B cell (primary cell): ENCODE measurements around the gene NR2E3. TPM values are rescaled to one million over a fixed set of nuclear protein-coding genes. Genes with fewer than 3 reads are reported as not detected.

ENCODE experiments used
- ATAC-seq: fragments of 200-7000 bp; cut with Tn5 transposase; one replicate; pipeline ENCODE4 v1.10.0; 2021; ENCODE audit warnings: low read depth, mild to moderate bottlenecking, moderate number of reproducible peaks, moderate library complexity
- CTCF ChIA-PET: fragments of 350-600 bp; sonication (Branson Sonifier 250); formaldehyde crosslinking; loops from one replicate; lab custom pipeline; 2021; ENCODE audit warnings: antibody characterized with exemption, inconsistent platforms; lab: Charles Lee
- POLR2A ChIA-PET: fragments of 350-600 bp; sonication (Branson Sonifier 250); formaldehyde crosslinking; loops from one replicate; lab custom pipeline; 2021; ENCODE audit warnings: antibody characterized with exemption; lab: Charles Lee
- DNase-seq: peaks from one replicate; pipeline ENCODE4 v3.0.0; 2013
- H2AFZ ChIP-seq: 2 replicates; pipeline ENCODE4 v1.6.1; 2012; ENCODE audit warnings: mild to moderate bottlenecking, low read depth, low read length; ENCODE audit not compliant: insufficient read depth, poor library complexity, severe bottlenecking
- H3K27ac ChIP-seq, 2 donors: 1 replicate in 1 of 2; 2 replicates in 1 of 2; pipeline ENCODE4 v1.5.1; 2012 to 2013; ENCODE audit warnings: low read length in 2 of 2, mild to moderate bottlenecking in 2 of 2, moderate library complexity in 1 of 2
- H3K27me3 ChIP-seq, 4 experiments: fragments of 200-600 bp in 1 of 4; sonication (generic) in 1 of 4; replicated peaks in 1 of 4; 1 replicate in 2 of 4; 2 replicates in 2 of 4; pipeline versions ENCODE4 v1.6.1 to v1.7.0; 2013 to 2016; ENCODE audit warnings: low read length in 3 of 4, mild to moderate bottlenecking in 2 of 4, mixed read lengths in 1 of 4, moderate library complexity in 1 of 4; ENCODE audit not compliant: insufficient read depth in 4 of 4, control insufficient read depth in 3 of 4; ENCODE audit errors: control extremely low read depth in 1 of 4
- H3K36me3 ChIP-seq, 2 experiments: replicated peaks in 1 of 2; 1 replicate in 1 of 2; 2 replicates in 1 of 2; pipeline versions ENCODE4 v1.6.1 to v1.7.1; 2013; ENCODE audit warnings: low read length in 1 of 2; ENCODE audit not compliant: insufficient read depth in 2 of 2, control insufficient read depth in 1 of 2; ENCODE audit errors: control extremely low read depth in 1 of 2, extremely low read depth in 1 of 2
- H3K4me1 ChIP-seq, 2 donors: fragments of 200-600 bp in 1 of 2; sonication (generic) in 1 of 2; 1 replicate in 1 of 2; 2 replicates in 1 of 2; pipeline versions ENCODE4 v1.5.1 to v1.6.1; 2013 to 2017; ENCODE audit warnings: low read length in 2 of 2; ENCODE audit not compliant: control insufficient read depth in 2 of 2, insufficient read depth in 2 of 2
- H3K4me2 ChIP-seq: replicated peaks from 2 replicates; pipeline ENCODE3; 2012; ENCODE audit warnings: mild to moderate bottlenecking, low read depth, low read length; ENCODE audit not compliant: poor library complexity, severe bottlenecking
- H3K4me3 ChIP-seq, 5 experiments: fragments of 200-600 bp in 1 of 5; sonication (generic) in 1 of 5; 1 replicate in 3 of 5; 2 replicates in 2 of 5; pipeline versions ENCODE4 v1.5.1 to v1.7.0; 2011 to 2016; ENCODE audit warnings: low read length in 4 of 5, mild to moderate bottlenecking in 4 of 5, low read depth in 2 of 5, control low read depth in 1 of 5, moderate library complexity in 1 of 5; ENCODE audit not compliant: insufficient read depth in 1 of 5; ENCODE audit errors: control extremely low read depth in 1 of 5, extremely low read depth in 1 of 5
- H3K79me2 ChIP-seq: fragments of 200-600 bp; sonication (generic); one replicate; pipeline ENCODE4 v1.6.0; 2016; ENCODE audit warnings: low read length; ENCODE audit not compliant: control insufficient read depth, insufficient read depth
- H3K9ac ChIP-seq: fragments of 200-600 bp; sonication (generic); 2 replicates; pipeline ENCODE4 v1.6.1; 2017; ENCODE audit warnings: mild to moderate bottlenecking, low read length, moderate library complexity
- H3K9me3 ChIP-seq, 3 donors: one replicate each; pipeline versions ENCODE4 v1.6.1 to v1.7.1; 2013; ENCODE audit warnings: low read length in 2 of 3; ENCODE audit not compliant: control insufficient read depth in 2 of 3, insufficient read depth in 1 of 3; ENCODE audit errors: control extremely low read depth in 1 of 3
- H4K20me1 ChIP-seq: 2 replicates; pipeline ENCODE4 v1.6.0; 2012; ENCODE audit warnings: mild to moderate bottlenecking, low read length; ENCODE audit not compliant: insufficient read depth, control insufficient read depth, poor library complexity, severe bottlenecking
- H3K27ac Mint-ChIP-seq: one replicate; pipeline ENCODE4 v1.8.0; 2021; ENCODE audit warnings: mixed read lengths
- H3K27me3 Mint-ChIP-seq: one replicate; pipeline ENCODE4 v1.8.0; 2021; ENCODE audit warnings: mixed read lengths
- H3K4me1 Mint-ChIP-seq: one replicate; pipeline ENCODE4 v1.8.0; 2021; ENCODE audit warnings: mixed read lengths
- H3K4me3 Mint-ChIP-seq: one replicate; pipeline ENCODE4 v1.8.0; 2021; ENCODE audit warnings: mixed read lengths
- H3K9me3 Mint-ChIP-seq: one replicate; pipeline ENCODE4 v1.8.0; 2022; ENCODE audit warnings: mixed read lengths; ENCODE audit not compliant: insufficient read depth
- EZH2 ChIP-seq: IDR thresholded peaks from 2 replicates; pipeline ENCODE4 v1.6.1; 2012; ENCODE audit warnings: borderline replicate concordance, low read depth, mild to moderate bottlenecking, moderate library complexity, low read length; ENCODE audit not compliant: insufficient read depth, poor library complexity, severe bottlenecking
- WGBS: methylation state at CpG from one replicate; pipeline ENCODE4 v1.1.5; 2013; ENCODE audit warnings: missing lambda C conversion rate; ENCODE audit not compliant: insufficient coverage; 5-methylcytosine and 5-hydroxymethylcytosine counted together
- intact Hi-C: fragments of 100-400 bp; cut with micrococcal nuclease; formaldehyde crosslinking; loops from one replicate; pipeline ENCODE4 v1.10.0; 2022
- polyA plus RNA-seq: library from polyadenylated mRNA; depleted of rRNA; stranded (reverse); fragments of >200 nt; gene quantifications from 2 replicates; pipeline ENCODE4 v1.2.3, GENCODE V29; 2012
- total RNA-seq, 2 donors: library from RNA; stranded (reverse); fragments of 120-200 nt in 1 of 2; gene quantifications; 1 replicate in 1 of 2; 2 replicates in 1 of 2; pipeline versions ENCODE4 v1.2.3 to v1.2.4, GENCODE V29; 2013 to 2022
- TF ChIP-seq, protein P1 (sequence below): fragments of 200-600 bp; IDR thresholded peaks from one replicate; pipeline ENCODE4 v1.8.0; 2022; ENCODE audit warnings: antibody characterized with exemption, mild to moderate bottlenecking

The NR2E3 gene
- total and polyA plus RNA-seq, 2 donors (not counting 1 experiment from before 2014, with no cell fraction given) = not detected

GRCh38 chr15:71830981-71831380 is 20.6 kb downstream of the NR2E3 start:
- Histone ChIP-seq H3K4me2 (no peak overlapping the region), H3K27me3 (no peaks in the 10 kb centered on the region), H3K79me2 (no peaks in the 10 kb centered on the region), H2AFZ (no peak overlapping the region), H3K4me3 (no peak overlapping the region), H3K9ac (no peak overlapping the region), H4K20me1 (no peaks in the 10 kb centered on the region), H3K36me3 (peaks cover 16 to 46% of the 10 kb centered on the region in 2 experiments), H3K4me1 (no peaks in the 10 kb centered on the region), H3K27ac (no peak overlapping the region), H3K9me3 (no peaks in the 10 kb centered on the region)
- H3K27me3 Mint-ChIP-seq = no peaks in the 10 kb centered on the region
- no peaks in the 10 kb centered on the region for H3K9me3 Mint-ChIP-seq
- DNase-seq = no peak
- no peak for TF ChIP-seq EZH2
- TF ChIP-seq, protein P1, sequence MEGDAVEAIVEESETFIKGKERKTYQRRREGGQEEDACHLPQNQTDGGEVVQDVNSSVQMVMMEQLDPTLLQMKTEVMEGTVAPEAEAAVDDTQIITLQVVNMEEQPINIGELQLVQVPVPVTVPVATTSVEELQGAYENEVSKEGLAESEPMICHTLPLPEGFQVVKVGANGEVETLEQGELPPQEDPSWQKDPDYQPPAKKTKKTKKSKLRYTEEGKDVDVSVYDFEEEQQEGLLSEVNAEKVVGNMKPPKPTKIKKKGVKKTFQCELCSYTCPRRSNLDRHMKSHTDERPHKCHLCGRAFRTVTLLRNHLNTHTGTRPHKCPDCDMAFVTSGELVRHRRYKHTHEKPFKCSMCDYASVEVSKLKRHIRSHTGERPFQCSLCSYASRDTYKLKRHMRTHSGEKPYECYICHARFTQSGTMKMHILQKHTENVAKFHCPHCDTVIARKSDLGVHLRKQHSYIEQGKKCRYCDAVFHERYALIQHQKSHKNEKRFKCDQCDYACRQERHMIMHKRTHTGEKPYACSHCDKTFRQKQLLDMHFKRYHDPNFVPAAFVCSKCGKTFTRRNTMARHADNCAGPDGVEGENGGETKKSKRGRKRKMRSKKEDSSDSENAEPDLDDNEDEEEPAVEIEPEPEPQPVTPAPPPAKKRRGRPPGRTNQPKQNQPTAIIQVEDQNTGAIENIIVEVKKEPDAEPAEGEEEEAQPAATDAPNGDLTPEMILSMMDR = no peak
- H3K4me1 Mint-ChIP-seq = no peaks in the 10 kb centered on the region
- H3K27ac Mint-ChIP-seq = no peak overlapping the region
- no CpG with 5 or more reads among the region's 2 CpGs for WGBS
- CTCF ChIA-PET = interaction anchor here (0.6 kb wide), 1 partner anchor 344 kb away, joined by 3 read pairs; no protein-coding TSS in a partner anchor
- POLR2A ChIA-PET = no interaction called here
- no peak overlapping the region for H3K4me3 Mint-ChIP-seq
- no peak for ATAC-seq
- intact Hi-C loops = no loop called here

GRCh38 chr15:71841563-71841962 is 31.2 kb downstream of the NR2E3 start:
- no peaks in the 10 kb centered on the region for H3K4me1 ChIP-seq
- Mint-ChIP-seq H3K27me3 (no peaks in the 10 kb centered on the region), H3K4me3 (no peak overlapping the region), H3K4me1 (no peaks in the 10 kb centered on the region), H3K27ac (no peak overlapping the region), H3K9me3 (no peaks in the 10 kb centered on the region)
- TF ChIP-seq, protein P1 = no peak
- no peak for TF ChIP-seq EZH2
- no peak for DNase-seq
- H3K4me2 ChIP-seq = no peak overlapping the region
- ChIA-PET CTCF (no interaction called here), POLR2A (no interaction called here)
- no peaks in the 10 kb centered on the region for H3K9me3 ChIP-seq
- no peaks in the 10 kb centered on the region for H4K20me1 ChIP-seq
- no peak overlapping the region for H2AFZ ChIP-seq
- H3K79me2 ChIP-seq = no peaks in the 10 kb centered on the region
- intact Hi-C loops = no loop called here
- no peak overlapping the region for H3K27ac ChIP-seq
- ATAC-seq = no peak
- no peaks in the 10 kb centered on the region for H3K27me3 ChIP-seq
- no CpG with 5 or more reads among the region's 3 CpGs for WGBS
- H3K36me3 ChIP-seq = peaks cover 2 to 14% of the 10 kb centered on the region in 2 experiments
- no peak overlapping the region for H3K9ac ChIP-seq
- H3K4me3 ChIP-seq = no peak overlapping the region
